Keratinocyte (primary cell): ENCODE results near the gene ALDH3A2.

Experiments used
- CTCF ChIP-seq, 3 experiments: IDR thresholded peaks in 1 of 3; conservative IDR thresholded peaks in 1 of 3; optimal IDR thresholded peaks in 1 of 3; 2 replicates in 2 of 3; 3 replicates in 1 of 3; pipeline versions ENCODE3 to v1.5.1; 2011; ENCODE audit warnings: low read length in 3 of 3, mild to moderate bottlenecking in 3 of 3, moderate library complexity in 2 of 3, control low read depth in 1 of 3, inconsistent platforms in 1 of 3; ENCODE audit not compliant: insufficient read depth in 2 of 3; ENCODE audit errors: extremely low read depth in 1 of 3
- EZH2 ChIP-seq: IDR thresholded peaks from one replicate; pipeline ENCODE4 v1.6.1; 2012; ENCODE audit warnings: inconsistent platforms, mild to moderate bottlenecking, low read length, moderate library complexity

- TF ChIP-seq EZH2 (no peak), CTCF (optimal IDR thresholded peaks at IDR 0.05 in 1 of 3, IDR thresholded peaks at IDR 0.05 in 1 of 3, conservative IDR thresholded peaks at IDR 0.05 in 1 of 3; ENCODE audit: extremely low read depth in 1 of 3, insufficient read depth in 2 of 3, low read length in 3 of 3) (no peak)
These were observed 55.5 kb downstream of the ALDH3A2 start for GRCh38 chr17:19703828-19704613.
